NOMO-1 (cell line): Measurements from ENCODE around the gene ADCY5.
A peak's percentile ranks its signal among the peaks of the same experiment; 100 is the strongest.
"Not testable (repeated sequence)": the region's sequence is repeated elsewhere in the genome, so short reads cannot be mapped to it uniquely, and the experiment has no call there.

Source experiments
- DNase-seq, 2 experiments: peaks; one replicate each; lab custom pipeline; 2025; ENCODE audit not compliant: unreplicated experiment in 2 of 2; lab: John Stamatoyannopoulos, UW

ADCY5 gene

GRCh38 chr3:123277106-123277505, 171.8 kb downstream of the ADCY5 start:
- no peak for DNase-seq

GRCh38 chr3:123276346-123277006, 172.4 kb downstream of the ADCY5 start:
- no peak for DNase-seq

- no peak for DNase-seq
These were observed 173.2 kb downstream of the ADCY5 start for GRCh38 chr3:123275691-123276090.

DNA sequence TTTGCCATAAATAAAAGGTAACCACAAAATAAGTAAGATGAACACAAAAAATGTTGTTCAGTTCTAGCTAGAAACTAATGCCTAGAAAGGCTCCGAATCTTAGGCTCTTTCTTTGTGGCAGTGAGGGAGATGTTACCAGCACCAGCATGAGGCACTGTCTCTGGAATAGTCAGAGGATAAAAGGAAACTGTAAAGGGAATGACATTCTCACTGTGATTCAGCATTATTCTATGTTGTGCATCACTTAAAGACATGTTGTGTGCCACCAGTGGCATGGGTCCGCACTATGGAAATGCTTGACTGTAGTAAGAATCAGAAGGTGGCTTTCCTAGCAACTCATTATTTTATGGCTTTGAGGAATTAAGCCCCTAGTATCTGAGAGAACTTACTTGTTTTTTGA, 176.3 kb downstream of the ADCY5 start:
- no peak for DNase-seq

DNA sequence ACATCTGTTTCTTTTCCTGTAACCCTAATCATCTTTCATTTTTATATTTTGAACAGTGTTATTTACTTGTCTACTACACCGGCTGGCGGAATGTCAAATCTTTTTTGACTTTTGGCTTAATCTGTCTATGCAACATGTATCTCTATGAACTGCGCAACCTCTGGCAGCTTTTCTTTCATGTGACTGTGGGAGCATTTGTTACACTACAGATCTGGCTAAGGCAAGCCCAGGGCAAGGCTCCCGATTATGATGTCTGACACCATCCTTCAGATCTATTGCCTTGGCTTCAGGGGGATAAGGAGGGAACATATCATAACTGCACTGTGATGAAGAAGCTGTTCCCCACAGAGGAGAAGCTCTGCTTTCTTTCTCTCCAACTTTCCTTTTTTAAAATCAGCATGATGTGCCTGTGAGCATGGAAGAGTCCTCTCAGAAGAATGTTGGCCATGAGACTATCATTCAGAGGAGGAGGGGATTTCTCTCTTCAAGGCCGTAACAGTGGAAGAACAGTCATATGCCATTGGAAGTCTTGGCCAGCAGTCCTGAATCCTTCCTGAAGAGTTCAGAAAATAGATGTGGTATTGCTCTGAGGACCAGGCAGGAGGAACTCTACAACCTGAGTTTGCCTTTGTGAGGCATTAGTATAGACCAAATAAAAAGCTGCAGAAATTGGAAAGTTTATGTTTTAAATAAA, 177.3 kb downstream of the ADCY5 start:
- DNase-seq, result no peak

DNA sequence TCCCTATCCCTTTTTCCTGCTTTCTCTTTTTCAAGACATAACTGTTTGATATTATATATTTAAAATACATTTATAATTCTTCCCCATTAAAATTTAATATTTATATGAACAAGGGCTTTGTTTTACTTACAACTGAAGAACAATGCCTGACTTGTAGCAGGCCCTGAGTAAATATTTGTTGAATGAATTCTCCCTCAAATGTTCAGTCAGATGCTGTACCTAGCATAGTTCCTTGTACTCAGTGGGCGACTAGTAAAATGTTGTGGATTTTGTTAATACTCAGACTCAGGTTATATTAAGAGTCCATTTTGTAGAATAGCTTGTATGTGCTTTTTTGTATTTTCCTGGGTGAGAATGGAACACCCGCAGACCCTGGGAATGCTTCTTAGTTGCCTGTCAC, 178.1 kb downstream of the ADCY5 start:
- DNase-seq, result no peak

- DNase-seq, result no peak
These were observed 181.1 kb downstream of the ADCY5 start for GRCh38 chr3:123267821-123268220.

DNA sequence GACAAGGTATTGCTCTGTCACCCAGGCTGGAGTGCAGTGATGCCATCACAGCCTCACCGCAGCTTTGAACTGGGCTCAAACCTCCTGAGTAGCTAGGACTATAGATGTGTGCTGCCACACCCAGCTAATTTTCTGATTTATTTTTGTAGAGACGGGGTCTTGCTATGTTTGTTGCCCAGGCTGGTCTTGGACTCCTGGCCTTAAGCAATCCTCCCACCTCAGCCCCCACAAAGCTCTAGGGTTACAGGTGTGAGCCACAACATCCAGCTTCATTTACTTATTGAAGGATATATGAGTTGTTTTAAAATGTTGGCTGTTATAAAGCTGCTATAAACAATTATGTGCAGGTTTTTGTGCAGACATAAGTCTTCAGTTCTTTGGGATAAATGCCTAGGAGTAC, 184.9 kb downstream of the ADCY5 start:
- DNase-seq, result no peak

DNA sequence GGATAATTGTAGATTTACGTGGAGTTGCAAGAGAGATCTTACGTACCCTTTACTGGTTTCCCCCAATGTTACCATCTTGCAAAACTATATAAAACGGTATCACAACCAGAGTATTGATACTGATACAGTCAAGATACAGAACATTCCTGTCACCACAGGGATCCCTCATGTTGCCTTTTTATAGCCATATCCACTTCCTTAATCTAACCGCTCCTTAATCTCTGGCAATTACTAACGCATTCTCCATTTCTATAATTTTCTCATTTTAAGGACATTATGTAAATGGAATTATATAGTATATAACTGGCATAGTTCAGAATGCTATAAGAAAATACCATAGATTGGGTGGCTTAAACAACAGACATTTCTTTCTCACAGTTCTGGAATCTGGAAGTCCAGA, 186.0 kb downstream of the ADCY5 start:
- DNase-seq, result no peak

GRCh38 chr3:123262226-123262625, 186.7 kb downstream of the ADCY5 start:
- no peak for DNase-seq

DNA sequence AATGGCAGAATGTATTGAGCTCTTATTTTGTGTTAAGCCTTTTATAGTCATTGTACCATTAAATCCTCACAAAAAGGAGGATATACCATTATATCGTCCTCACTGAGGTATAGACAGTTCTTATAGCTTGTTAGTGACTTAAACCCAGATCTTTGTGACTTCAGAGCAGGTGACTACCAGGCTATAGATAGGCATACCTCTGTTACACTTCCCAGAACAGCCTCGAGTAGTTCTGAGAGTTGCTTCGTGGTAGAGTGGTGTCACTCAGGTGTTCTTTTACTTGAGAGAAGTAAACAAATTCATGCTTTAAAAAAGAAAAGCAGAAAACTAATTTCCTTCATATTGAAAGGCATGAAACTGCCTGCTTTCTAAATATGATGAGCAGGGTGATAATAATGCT, 187.2 kb downstream of the ADCY5 start:
- DNase-seq, result no peak

- peak in 1 of 2 experiments; percentile 37 for DNase-seq
These were observed 190.0 kb downstream of the ADCY5 start for GRCh38 chr3:123258811-123259420.

DNA sequence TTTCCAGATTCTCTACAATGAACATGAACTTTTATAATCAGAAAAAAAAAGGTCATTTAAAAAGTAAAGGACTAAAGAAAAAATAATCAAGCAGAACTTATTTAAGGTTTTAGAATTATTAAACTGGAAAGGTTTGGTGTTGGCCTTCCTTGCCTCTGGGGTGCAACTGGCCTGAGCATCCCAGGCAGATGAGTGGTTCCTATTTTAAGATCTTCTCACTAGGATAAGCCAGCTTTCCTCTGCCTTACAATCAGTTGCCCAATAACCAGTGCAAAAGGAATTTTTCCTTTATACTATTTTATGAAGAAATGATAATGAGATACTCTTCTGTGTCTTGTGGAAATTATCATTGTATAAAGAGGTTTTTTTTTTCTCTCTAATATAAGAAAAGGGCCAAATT, 190.5 kb downstream of the ADCY5 start:
- DNase-seq, result no peak

- no peak for DNase-seq
These were observed 192.6 kb downstream of the ADCY5 start for GRCh38 chr3:123256256-123256655.

DNA sequence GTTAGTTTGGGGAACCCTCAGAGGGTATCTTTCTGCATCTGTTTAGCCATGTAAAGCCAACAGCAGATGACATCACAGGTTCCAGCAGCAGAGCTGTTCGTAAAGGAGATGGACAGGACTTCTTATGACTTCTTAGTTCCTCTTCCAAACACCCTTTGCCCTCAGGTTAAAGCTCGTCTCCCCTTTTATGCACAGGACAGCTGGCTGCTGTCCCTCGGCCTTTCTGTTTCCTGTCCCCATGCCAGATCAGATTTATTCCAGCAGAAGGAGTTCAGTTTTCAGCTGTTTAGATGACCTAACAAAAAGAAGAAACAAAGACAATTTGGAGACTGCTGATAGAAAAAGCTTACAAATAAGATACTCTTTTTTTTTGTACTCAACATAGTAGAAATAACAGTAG, 202.0 kb downstream of the ADCY5 start:
- DNase-seq, result no peak

GRCh38 chr3:123244128-123244527, 204.8 kb downstream of the ADCY5 start:
- no peak for DNase-seq

GRCh38 chr3:123239756-123240155, 209.1 kb downstream of the ADCY5 start:
- no peak for DNase-seq

DNA sequence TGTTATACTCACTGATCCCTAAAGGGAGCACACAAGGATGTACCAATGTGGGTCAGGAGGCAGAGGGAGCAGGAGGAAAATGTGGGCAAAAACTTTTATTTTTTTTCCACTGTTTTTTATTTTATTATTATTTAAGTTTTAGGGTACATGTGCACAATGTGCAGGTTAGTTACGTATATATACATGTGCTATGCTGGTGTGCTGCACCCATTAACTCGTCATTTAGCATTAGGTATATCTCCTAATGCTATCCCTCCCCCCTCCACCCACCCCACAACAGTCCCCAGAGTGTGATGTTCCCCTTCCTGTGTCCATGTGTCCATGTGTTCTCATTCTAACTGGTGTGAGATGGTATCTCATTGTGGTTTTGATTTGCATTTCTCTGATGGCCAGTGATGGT, 209.7 kb downstream of the ADCY5 start:
- not testable (repeated sequence) for DNase-seq

DNA sequence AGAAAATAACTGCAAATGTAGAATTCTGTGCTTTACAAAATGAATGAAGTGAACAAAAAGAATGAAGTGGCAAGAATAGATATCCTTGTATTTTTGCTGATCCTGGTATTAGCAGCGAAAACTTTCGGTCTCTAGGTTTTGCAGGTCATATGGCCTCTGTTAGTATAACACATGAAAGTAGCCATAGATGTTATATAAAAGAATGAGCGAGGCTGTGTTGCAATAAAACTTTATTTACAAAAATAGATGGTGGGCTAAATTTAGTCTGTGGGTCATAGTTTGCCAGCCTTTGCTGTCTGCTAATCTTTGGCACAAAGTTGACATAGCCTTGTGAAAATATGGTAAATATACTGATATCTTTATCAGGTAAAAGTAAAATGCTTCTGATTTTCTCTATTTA, 212.0 kb downstream of the ADCY5 start:
- DNase-seq, result no peak
